Medulla oblongata (tissue), 1 donor: ENCODE results near the gene RHOV.
"Not testable (repeated sequence)": the region's sequence is repeated elsewhere in the genome, so short reads cannot be mapped to it uniquely, and the experiment has no call there.

Experiments used
- DNase-seq: peaks from one replicate; pipeline ENCODE4 v3.0.0-alpha.2; 2015; ENCODE audit errors: extremely low spot score

The RHOV gene

DNA sequence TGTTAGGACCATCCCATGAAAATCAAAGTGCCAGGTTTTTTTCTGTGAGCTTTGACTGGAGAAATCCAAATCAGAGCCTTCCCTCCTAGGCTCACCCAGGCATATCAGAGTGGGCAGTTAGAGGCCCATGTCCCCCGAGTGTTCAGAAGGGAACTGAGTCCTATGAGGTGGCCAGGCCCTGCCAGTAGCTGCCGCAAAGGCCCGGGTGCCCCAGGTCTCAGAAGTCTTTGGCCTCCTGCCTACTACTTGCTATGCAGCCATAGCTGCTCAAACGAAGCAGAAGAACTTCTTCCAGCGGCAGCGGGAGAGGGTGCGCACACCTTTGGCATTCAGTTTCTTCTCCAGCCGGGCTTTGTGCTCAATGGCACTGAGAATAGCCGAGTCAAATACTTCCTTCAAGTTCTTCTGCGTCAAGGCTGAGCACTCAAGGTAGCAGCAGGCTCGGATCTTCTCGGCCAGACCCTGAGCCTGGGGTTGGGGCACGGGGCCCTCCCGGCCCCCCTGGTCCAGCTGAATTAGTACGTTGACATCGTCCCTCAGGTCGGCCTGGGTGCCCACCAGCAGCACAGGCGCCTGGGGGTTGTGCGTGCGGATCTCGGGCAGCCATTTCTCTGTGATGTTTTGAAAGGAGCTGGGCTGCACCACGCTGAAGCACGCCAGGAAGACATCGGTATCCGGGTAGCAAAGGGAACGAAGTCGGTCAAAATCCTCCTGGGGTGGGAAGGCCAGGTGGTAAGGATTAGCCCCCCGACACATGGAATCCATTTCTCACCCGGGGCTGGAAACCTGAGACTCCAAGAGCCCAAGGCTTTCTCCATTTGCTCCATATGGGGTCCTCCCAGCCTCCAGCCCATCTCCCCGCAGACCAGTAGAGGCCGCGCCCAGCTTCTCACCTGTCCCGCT, 992 bp downstream of the RHOV start:
- DNase-seq = no peak

GRCh38 chr15:40871749-40872617, 2.1 kb downstream of the RHOV start:
- DNase-seq = no peak

GRCh38 chr15:40870716-40871115, 3.3 kb downstream of the RHOV start:
- DNase-seq = no peak

DNA sequence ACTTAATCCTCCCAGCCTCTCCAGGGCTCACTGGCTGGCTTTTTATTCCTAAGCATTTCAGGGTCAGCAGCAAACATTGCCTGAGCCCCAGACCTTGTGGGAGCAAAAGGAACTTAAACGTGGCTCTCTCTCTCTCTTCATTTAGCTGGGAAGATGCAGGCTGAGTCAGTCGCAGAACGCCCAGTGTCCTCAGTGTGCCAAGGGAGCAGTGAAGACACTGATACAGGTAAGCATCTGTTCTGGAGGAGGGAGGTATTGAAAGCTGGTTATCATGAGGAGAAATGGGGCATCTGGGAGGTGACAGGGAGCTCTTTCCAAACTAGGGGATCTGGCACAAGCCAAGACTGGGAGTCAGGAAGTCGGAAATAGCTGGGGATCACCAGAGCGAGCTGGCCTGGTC, 4.3 kb downstream of the RHOV start:
- DNase-seq = no peak

DNA sequence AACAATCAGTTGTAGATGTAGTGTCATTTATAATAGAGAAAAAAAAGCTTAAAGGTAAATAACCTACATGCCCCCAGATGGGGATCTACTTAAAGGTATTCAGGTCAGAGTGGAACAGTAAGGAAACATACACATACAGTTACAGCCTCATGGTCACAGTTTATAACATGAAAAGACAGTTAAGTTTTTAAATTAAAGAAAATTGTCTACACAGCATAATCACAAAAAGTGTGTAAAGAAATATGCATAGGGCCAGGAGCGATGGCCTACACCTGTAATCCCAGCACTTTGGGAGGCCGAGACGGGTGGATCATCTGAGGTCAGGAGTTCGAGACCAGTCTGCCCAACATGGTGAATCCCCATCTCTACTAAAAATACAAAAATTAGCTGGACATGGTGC, 6.8 kb downstream of the RHOV start:
- no peak for DNase-seq

- DNase-seq = no peak
These were observed 10.3 kb downstream of the RHOV start for GRCh38 chr15:40863660-40864270.

DNA sequence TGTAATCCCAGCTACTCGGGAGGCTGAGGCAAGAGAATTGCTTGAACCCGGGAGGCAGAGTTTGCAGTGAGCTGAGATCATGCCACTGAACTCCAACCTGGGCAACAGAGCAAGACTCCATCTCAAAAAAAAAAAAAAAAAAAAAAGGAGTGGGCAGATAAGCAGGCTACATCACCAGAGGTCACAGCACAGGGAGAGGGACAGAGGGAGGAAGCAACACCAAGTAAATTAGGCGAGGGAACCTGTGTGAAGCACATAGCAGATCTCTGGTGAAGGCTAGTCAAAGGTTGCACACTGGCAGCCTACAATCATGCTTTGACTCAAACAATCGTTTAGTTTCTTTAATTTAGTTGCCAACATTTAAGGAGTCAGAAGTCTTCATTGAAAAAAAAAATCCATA, 12.9 kb downstream of the RHOV start:
- DNase-seq = not testable (repeated sequence)

DNA sequence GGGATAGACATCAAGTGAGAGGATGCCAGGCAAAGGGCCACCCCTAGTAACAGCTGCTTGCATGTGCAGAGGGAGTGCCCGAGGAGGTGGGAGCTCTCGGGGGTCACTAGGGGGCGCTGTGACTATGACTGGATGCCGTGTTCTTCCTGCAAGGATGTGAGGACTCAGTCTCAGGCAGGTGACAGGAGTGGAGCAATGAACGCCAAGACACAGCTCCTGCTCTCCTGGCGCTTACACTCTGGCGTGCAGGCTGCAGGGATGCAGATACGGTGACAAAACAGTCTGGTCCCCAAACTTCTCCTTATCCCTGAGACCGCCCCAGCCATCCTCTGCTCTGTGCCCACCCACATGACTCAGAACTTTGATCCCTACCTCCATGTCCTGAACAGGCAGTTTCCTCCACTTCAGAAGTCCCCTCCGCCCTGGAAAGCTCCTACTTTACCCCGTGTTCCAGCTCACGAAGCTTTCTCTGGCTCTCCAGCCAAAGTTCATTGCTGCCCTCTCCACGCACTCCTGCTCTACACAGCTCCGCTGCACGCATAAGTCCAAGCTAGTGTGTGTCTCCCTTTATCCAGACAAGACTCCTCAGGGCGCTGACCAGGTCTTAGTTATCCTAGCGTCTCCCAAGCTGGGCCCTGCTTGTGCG, 14.7 kb downstream of the RHOV start:
- DNase-seq = peak; percentile 64

- no peak for DNase-seq
These were observed 15.3 kb downstream of the RHOV start for GRCh38 chr15:40858706-40859105.

- peak; percentile 64 for DNase-seq
These were observed 16.3 kb downstream of the RHOV start for GRCh38 chr15:40857601-40858341.

- no peak for DNase-seq
These were observed 17.3 kb downstream of the RHOV start for GRCh38 chr15:40856746-40857145.

- no peak for DNase-seq
These were observed 18.3 kb downstream of the RHOV start for GRCh38 chr15:40855706-40856234.

- DNase-seq = no peak
These were observed 19.9 kb downstream of the RHOV start for GRCh38 chr15:40854161-40854560.

GRCh38 chr15:40853241-40853890, 20.7 kb downstream of the RHOV start:
- DNase-seq = no peak

- no peak for DNase-seq
These were observed 21.5 kb downstream of the RHOV start for GRCh38 chr15:40852529-40852928.

- DNase-seq = no peak
These were observed 23.4 kb downstream of the RHOV start for GRCh38 chr15:40850576-40851112.

DNA sequence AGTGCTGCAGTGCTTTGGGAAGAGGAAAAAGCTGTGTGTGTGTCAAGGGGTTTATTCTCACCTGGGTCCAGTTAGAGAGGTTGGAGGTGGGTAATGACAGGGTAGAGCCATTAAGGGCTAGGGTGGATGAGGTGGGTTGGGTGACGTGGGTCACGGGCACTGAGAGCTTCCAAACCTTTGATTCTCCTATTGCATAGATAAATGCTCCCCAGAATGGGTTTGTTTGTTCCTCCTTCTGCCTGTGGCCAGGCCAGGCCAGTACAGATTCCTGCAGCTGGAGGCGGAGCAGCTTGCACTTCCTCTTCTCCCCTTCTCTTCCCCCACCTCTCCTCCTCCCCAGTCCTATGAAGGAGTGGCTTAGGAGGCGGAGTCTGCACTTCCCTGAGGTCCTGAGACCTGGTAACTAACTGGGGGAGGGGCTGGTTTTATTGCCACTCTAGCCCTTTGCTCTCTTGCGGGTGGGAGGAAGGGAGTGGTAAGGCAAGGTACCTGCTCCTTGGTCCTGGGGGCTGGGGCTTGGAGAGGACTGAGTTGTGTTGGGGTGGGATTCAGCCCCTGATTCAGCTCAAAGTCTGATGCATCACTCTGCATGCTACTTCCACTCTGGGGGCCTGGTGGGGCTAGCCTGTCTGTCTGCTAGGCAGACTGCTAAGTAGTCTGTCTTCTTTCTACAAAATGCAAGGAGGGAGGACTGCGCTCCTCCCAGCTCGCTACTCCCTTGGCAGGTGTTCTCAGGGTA, 26.6 kb downstream of the RHOV start:
- DNase-seq = peak; percentile 80

GRCh38 chr15:40846841-40847222, 27.2 kb downstream of the RHOV start:
- no peak for DNase-seq
